Thymus (tissue), 11 donors: ENCODE data around the gene C10orf71. TPM values are rescaled to one million over a fixed set of nuclear protein-coding genes. Genes with fewer than 3 reads are reported as not detected.
A peak's percentile ranks its signal among the peaks of the same experiment; 100 is the strongest.

Source experiments
- DNase-seq, 9 donors: peaks; one replicate each; pipeline ENCODE4 v3.0.0-alpha.2; 2013; ENCODE audit warnings: low spot score in 9 of 9, low read depth in 6 of 9, missing footprints in 1 of 9
- H3K27ac ChIP-seq, 2 donors: one replicate each; pipeline ENCODE4 v1.5.1; 2013; ENCODE audit warnings: control low read depth in 1 of 2, low read depth in 1 of 2, low read length in 1 of 2, mild to moderate bottlenecking in 1 of 2, moderate library complexity in 1 of 2
- H3K27me3 ChIP-seq, 2 donors: one replicate each; pipeline ENCODE4 v1.5.1; 2013; ENCODE audit warnings: low read length in 1 of 2; ENCODE audit not compliant: control insufficient read depth in 2 of 2, insufficient read depth in 1 of 2
- H3K36me3 ChIP-seq, 2 donors: one replicate each; pipeline ENCODE4 v1.5.1; 2013; ENCODE audit warnings: low read length in 1 of 2, mild to moderate bottlenecking in 1 of 2, moderate library complexity in 1 of 2; ENCODE audit not compliant: control insufficient read depth in 2 of 2, insufficient read depth in 2 of 2
- H3K4me1 ChIP-seq, 2 donors: one replicate each; pipeline ENCODE4 v1.5.1; 2013; ENCODE audit warnings: low read length in 2 of 2; ENCODE audit not compliant: control insufficient read depth in 2 of 2, insufficient read depth in 2 of 2
- H3K4me3 ChIP-seq, 2 donors: one replicate each; pipeline ENCODE4 v1.5.1; 2013; ENCODE audit warnings: low read length in 2 of 2, control low read depth in 1 of 2, mild to moderate bottlenecking in 1 of 2
- H3K9me3 ChIP-seq, 2 donors: one replicate each; pipeline ENCODE4 v1.5.1; 2013; ENCODE audit warnings: low read length in 1 of 2, mild to moderate bottlenecking in 1 of 2; ENCODE audit not compliant: control insufficient read depth in 2 of 2, insufficient read depth in 1 of 2
- WGBS: extraction: QIAGEN DNeasy Blood & Tissue Kit; methylation state at CpG from one replicate; pipeline ENCODE4 v1.1.7; 2013; 5-methylcytosine and 5-hydroxymethylcytosine counted together
- polyA plus RNA-seq: library from polyadenylated mRNA; stranded (reverse); fragments of 200-250 nt; gene quantifications from one replicate; pipeline ENCODE4 v1.2.3, GENCODE V29; 2013
- total RNA-seq: library from RNA; stranded (reverse); fragments of 120-200 nt; gene quantifications from one replicate; pipeline ENCODE4 v1.2.4, GENCODE V29; 2013
- donor health status: healthy.

Gene C10orf71
- total and polyA plus RNA-seq, 2 donors = 0.02 to 0.05 TPM

- DNase-seq = no peak
- Histone ChIP-seq H3K9me3 (peaks cover 0 to 6% of the 10 kb centered on the region in 2 donors), H3K4me1 (peaks cover 0 to 5% of the 10 kb centered on the region in 2 donors), H3K27me3 (peaks cover 0 to 2% of the 10 kb centered on the region in 2 donors), H3K36me3 (no peaks in the 10 kb centered on the region), H3K4me3 (no peak overlapping the region), H3K27ac (no peak overlapping the region)
- 88% methylated on average over 11 of the region's 11 CpGs for WGBS
Measured at GRCh38 chr10:49361735-49362568, 63.0 kb downstream of the C10orf71 start.

DNA sequence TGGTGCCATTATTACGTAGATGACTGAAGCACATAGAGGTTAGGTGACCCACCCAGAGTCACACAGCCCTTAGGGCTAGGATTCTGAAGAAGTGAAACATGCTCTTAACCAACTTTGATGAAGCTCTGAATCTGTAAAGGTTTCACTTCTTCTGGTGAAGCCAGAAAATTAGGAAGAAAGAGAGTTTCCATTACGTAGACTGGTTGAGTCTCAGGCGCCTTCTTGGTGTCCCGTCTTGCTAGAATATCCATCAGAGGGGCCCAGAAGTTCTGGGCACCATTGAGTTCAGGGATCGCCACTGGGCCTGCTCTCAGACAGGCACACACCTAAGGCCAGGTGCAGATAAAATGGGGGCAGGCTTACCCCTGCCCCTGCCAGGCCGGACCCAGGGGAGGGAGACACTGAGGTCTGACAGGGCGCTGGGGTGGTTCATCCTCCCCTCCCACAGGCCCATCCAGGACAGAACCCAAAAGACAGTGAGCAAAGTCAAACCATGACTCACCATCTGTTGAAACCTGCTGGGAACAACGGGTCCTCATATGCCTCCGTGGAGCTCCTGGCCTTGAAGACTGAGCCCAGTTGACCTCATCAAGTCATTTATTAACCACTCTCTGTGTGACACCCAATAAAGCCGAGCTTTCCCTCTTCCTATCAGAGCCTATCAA is 63.8 kb downstream of the C10orf71 start:
- H3K27ac ChIP-seq = no peak overlapping the region
- DNase-seq = peak in 1 of 9 donors; percentile 13
- WGBS = 92% methylated on average over 10 of the region's 10 CpGs

DNA sequence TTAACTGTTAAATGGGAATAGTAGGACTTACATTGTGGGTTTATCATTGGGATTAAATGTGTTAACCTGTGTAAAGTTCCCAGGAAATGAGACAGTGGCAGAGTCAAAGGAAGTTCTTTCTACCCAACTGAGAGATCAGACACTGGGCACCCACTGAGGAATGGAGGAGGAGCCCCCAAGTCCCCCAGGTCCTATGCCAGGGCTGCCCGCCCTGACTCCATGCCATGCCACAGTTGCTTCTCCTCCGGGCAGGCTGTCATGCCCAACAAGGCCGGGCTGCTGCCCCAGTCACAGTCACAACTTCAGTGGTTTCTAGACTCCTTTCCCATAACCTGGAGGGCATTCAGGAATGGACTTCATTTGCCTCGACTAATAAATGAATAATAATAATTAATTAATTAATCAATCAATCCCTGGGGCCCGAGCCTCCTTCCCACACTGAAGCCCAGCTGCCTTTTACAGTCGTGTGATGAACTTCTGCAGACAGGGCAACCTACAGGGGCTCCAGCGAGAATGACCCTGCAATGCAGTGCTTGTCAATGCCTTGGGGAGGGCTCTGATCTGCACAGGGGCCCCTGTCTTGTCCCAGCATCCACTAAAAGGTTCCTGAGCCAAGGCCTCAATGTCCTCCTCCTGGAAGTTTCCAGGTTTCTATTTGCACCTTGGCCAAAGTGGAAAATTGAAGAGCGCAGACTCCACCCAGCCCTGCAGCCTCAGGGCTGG is 64.5 kb downstream of the C10orf71 start:
- DNase-seq = no peak
- H3K9me3 ChIP-seq = peaks cover 0 to 6% of the 10 kb centered on the region in 2 donors
- H3K36me3 ChIP-seq = no peaks in the 10 kb centered on the region
- H3K4me1 ChIP-seq = peaks cover 0 to 5% of the 10 kb centered on the region in 2 donors
- H3K27ac ChIP-seq = no peak overlapping the region
- peaks cover 0 to 6% of the 10 kb centered on the region in 2 donors for H3K27me3 ChIP-seq
- WGBS = 93% methylated on average over 8 of the region's 8 CpGs
- no peak overlapping the region for H3K4me3 ChIP-seq

More for the DNA sequence above, 63.8 kb downstream of the C10orf71 start:
- Histone ChIP-seq H3K9me3 (peaks cover 0 to 6% of the 10 kb centered on the region in 2 donors), H3K36me3 (no peaks in the 10 kb centered on the region), H3K4me1 (peaks cover 0 to 5% of the 10 kb centered on the region in 2 donors), H3K27me3 (peaks cover 0 to 4% of the 10 kb centered on the region in 2 donors), H3K4me3 (no peak overlapping the region)

- H3K4me1 ChIP-seq = peaks cover 0 to 5% of the 10 kb centered on the region in 2 donors
- WGBS = 93% methylated on average over 5 of the region's 5 CpGs
Measured at GRCh38 chr10:49364051-49364450, 65.1 kb downstream of the C10orf71 start.

DNA sequence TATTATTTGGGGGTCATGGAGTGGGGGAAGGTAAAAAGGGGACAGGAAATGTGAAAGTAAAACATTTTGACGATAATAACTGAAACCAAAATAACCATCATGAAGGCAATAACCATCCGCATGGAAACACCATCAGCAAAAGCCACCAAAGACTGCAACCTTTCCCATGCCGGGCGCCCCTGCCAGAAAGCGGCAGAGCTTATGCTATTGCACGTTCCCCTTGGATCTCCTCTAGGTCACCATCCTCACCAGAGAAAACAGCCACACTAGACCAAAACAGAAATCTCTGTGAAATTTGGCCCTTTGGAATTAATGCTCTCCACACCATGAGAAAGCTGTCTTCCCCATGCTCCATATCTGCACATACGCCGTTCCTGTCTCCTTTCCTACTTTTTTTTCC is 65.8 kb downstream of the C10orf71 start:
- H3K36me3 ChIP-seq = no peaks in the 10 kb centered on the region
- H3K27me3 ChIP-seq = peaks cover 0 to 7% of the 10 kb centered on the region in 2 donors
- no peak overlapping the region for H3K4me3 ChIP-seq
- H3K4me1 ChIP-seq = peaks cover 0 to 3% of the 10 kb centered on the region in 2 donors
- 96% methylated on average over 8 of the region's 8 CpGs for whole genome bisulfite sequencing
- no peak overlapping the region for H3K27ac ChIP-seq
- H3K9me3 ChIP-seq = peaks cover 0 to 6% of the 10 kb centered on the region in 2 donors
- no peak for DNase-seq

More at GRCh38 chr10:49364051-49364450, 65.1 kb downstream of the C10orf71 start:
- no peak for DNase-seq
- Histone ChIP-seq H3K4me3 (no peak overlapping the region), H3K9me3 (peaks cover 0 to 6% of the 10 kb centered on the region in 2 donors), H3K27me3 (peaks cover 0 to 6% of the 10 kb centered on the region in 2 donors), H3K27ac (no peak overlapping the region), H3K36me3 (no peaks in the 10 kb centered on the region)

- peaks cover 0 to 6% of the 10 kb centered on the region in 2 donors for H3K9me3 ChIP-seq
- H3K4me1 ChIP-seq = no peaks in the 10 kb centered on the region
- no peak overlapping the region for H3K27ac ChIP-seq
- H3K27me3 ChIP-seq = peaks cover 0 to 8% of the 10 kb centered on the region in 2 donors
- WGBS = 92% methylated on average over 3 of the region's 3 CpGs
- DNase-seq = no peak
- H3K4me3 ChIP-seq = no peak overlapping the region
- no peaks in the 10 kb centered on the region for H3K36me3 ChIP-seq
Measured at GRCh38 chr10:49365275-49365674, 66.3 kb downstream of the C10orf71 start.

- DNase-seq = no peak
- no peak overlapping the region for H3K4me3 ChIP-seq
- no peak overlapping the region for H3K27ac ChIP-seq
Measured at GRCh38 chr10:49365675-49366415, 66.9 kb downstream of the C10orf71 start.

DNA sequence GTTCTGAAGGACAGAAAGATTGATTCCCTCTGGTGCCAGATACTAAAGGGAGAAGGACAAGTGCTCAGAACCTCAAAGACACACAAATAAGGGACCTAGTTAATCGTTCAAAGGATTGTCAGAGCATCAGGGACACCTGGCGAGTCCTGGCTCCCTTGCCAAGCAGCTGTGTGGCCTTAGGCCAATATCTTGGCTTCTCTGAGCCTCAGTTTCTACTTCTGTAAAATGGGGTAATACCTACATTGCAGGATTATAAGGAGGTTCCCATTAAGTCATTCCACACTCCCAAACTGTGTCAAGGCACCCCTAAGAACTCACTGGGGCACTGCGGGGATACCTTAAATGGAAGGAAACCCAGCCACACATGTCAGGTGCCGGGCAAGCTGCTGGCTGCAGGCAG is 67.5 kb downstream of the C10orf71 start:
- DNase-seq = no peak
- Histone ChIP-seq H3K4me3 (no peak overlapping the region), H3K9me3 (peaks cover 0 to 6% of the 10 kb centered on the region in 2 donors), H3K27me3 (peaks cover 0 to 8% of the 10 kb centered on the region in 2 donors), H3K4me1 (no peaks in the 10 kb centered on the region), H3K36me3 (no peaks in the 10 kb centered on the region), H3K27ac (no peak overlapping the region)
- WGBS = 91% methylated on average over 4 of the region's 4 CpGs

More at GRCh38 chr10:49365675-49366415, 66.9 kb downstream of the C10orf71 start:
- WGBS = 93% methylated on average over 23 of the region's 23 CpGs
- peaks cover 0 to 6% of the 10 kb centered on the region in 2 donors for H3K9me3 ChIP-seq
- H3K36me3 ChIP-seq = no peaks in the 10 kb centered on the region
- no peaks in the 10 kb centered on the region for H3K4me1 ChIP-seq
- H3K27me3 ChIP-seq = peaks cover 0 to 8% of the 10 kb centered on the region in 2 donors
